Upper lobe of right lung (tissue), 1 donor: Measurements from ENCODE around the gene TBX10. TPM values are rescaled to one million over a fixed set of nuclear protein-coding genes. Genes with fewer than 3 reads are reported as not detected.

Experiments used
- ATAC-seq: fragments of 200-7000 bp; cut with Tn5 transposase; one replicate; pipeline ENCODE4 v1.9.1; 2020; ENCODE audit warnings: mild to moderate bottlenecking, moderate library complexity
- DNase-seq: peaks from one replicate; pipeline ENCODE4 v3.0.0-alpha.2; 2020
- H3K27ac ChIP-seq: fragments of 200-600 bp; one replicate; pipeline ENCODE4 v1.8.0; 2022
- H3K27me3 ChIP-seq: fragments of 200-600 bp; one replicate; pipeline ENCODE4 v1.8.0; 2022; ENCODE audit warnings: mild to moderate bottlenecking
- H3K36me3 ChIP-seq: fragments of 200-600 bp; one replicate; pipeline ENCODE4 v1.8.0; 2022
- H3K4me1 ChIP-seq: fragments of 200-600 bp; one replicate; pipeline ENCODE4 v1.8.0; 2022
- H3K4me3 ChIP-seq: fragments of 200-600 bp; one replicate; pipeline ENCODE4 v1.8.0; 2022; ENCODE audit warnings: mild to moderate bottlenecking
- H3K9me3 ChIP-seq: fragments of 200-600 bp; one replicate; pipeline ENCODE4 v1.8.0; 2022
- CTCF ChIP-seq: fragments of 200-600 bp; IDR thresholded peaks from one replicate; pipeline ENCODE4 v1.8.0; 2022; ENCODE audit warnings: antibody characterized with exemption
- intact Hi-C: fragments of 100-400 bp; cut with DNase I; formaldehyde crosslinking; loops from one replicate; pipeline ENCODE4 v1.11.0; 2022
- total RNA-seq: library from RNA; stranded (reverse); fragmentation: NEBNext Ultra II Directional; extraction: Animal tissue kit (Norgen Biotek cat#: 25700); gene quantifications from one replicate; pipeline ENCODE4 v1.2.1, GENCODE V29; 2021
- donor health status: DM: no; HTN: yes; CAD: no; lungs with severe emphysema.

Gene TBX10
- total RNA-seq, 1 donor from 2014 or later: not detected

DNA sequence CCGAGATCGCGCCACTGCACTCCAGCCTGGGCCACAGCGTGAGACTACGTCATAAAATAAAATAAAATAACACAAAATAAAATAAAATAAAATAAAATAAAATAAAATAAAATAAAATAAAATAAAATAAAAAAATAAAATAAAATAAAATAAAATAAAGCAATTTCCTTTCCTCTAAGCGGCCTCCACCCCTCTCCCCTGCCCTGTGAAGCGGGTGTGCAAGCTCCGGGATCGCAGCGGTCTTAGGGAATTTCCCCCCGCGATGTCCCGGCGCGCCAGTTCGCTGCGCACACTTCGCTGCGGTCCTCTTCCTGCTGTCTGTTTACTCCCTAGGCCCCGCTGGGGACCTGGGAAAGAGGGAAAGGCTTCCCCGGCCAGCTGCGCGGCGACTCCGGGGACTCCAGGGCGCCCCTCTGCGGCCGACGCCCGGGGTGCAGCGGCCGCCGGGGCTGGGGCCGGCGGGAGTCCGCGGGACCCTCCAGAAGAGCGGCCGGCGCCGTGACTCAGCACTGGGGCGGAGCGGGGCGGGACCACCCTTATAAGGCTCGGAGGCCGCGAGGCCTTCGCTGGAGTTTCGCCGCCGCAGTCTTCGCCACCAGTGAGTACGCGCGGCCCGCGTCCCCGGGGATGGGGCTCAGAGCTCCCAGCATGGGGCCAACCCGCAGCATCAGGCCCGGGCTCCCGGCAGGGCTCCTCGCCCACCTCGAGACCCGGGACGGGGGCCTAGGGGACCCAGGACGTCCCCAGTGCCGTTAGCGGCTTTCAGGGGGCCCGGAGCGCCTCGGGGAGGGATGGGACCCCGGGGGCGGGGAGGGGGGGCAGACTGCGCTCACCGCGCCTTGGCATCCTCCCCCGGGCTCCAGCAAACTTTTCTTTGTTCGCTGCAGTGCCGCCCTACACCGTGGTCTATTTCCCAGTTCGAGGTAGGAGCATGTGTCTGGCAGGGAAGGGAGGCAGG, 56.0 kb downstream of the TBX10 start, which contains the start of gene GSTP1:
Gene GSTP1, plus strand, starts transcription at position 566 of the 958 bp plus-strand sequence. Its CDS starts 32 bp downstream, at position 598.
- Histone ChIP-seq H3K27ac (peak within 1 kb of the TSS; percentile 99), H3K36me3 (peaks cover 17% of the 10 kb centered on the region), H3K27me3 (no peaks in the 10 kb centered on the region), H3K9me3 (no peaks in the 10 kb centered on the region), H3K4me3 (peak within 1 kb of the TSS; percentile 92), H3K4me1 (peaks cover 18% of the 10 kb centered on the region)
- intact Hi-C loops: no loop called here
- peak; percentile 91 for ATAC-seq
- peak; percentile 96 for DNase-seq
- TF ChIP-seq CTCF: peak; percentile 82

- no peak overlapping the region for H3K4me3 ChIP-seq
- peaks cover 14% of the 10 kb centered on the region for H3K36me3 ChIP-seq
- H3K27ac ChIP-seq: peak overlapping the region; percentile 99
- ATAC-seq: no peak
- H3K9me3 ChIP-seq: no peaks in the 10 kb centered on the region
- H3K27me3 ChIP-seq: no peaks in the 10 kb centered on the region
- no peak for DNase-seq
- peaks cover 18% of the 10 kb centered on the region for H3K4me1 ChIP-seq
- TF ChIP-seq CTCF: no peak
- intact Hi-C loops: no loop called here
These were observed 57.6 kb downstream of the TBX10 start for GRCh38 chr11:67582011-67582410.

GRCh38 chr11:67581469-67581868, 58.1 kb downstream of the TBX10 start:
- H3K4me1 ChIP-seq: peaks cover 18% of the 10 kb centered on the region
- H3K27ac ChIP-seq: peak overlapping the region; percentile 99
- ATAC-seq (no peak), DNase-seq (no peak)
- intact Hi-C loops: no loop called here
- no peak overlapping the region for H3K4me3 ChIP-seq
- no peaks in the 10 kb centered on the region for H3K27me3 ChIP-seq
- H3K9me3 ChIP-seq: no peaks in the 10 kb centered on the region
- peaks cover 10% of the 10 kb centered on the region for H3K36me3 ChIP-seq
- TF ChIP-seq CTCF: no peak

Other genes with a start within 250 kb of the TBX10 start
- 20.7 TPM for gene RAD9A, start 247.8 kb downstream of the TBX10 start, total RNA-seq
- 134 TPM for gene PPP1CA, start 237.9 kb downstream of the TBX10 start, total RNA-seq
- gene TBC1D10C, start 235.7 kb downstream of the TBX10 start, total RNA-seq: 26.8 TPM
- 2.7 TPM for gene CARNS1, start 224.1 kb downstream of the TBX10 start, total RNA-seq
- gene RPS6KB2, start 211.3 kb downstream of the TBX10 start, total RNA-seq: 40.0 TPM
- 17.7 TPM for gene PTPRCAP, start 202.1 kb downstream of the TBX10 start, total RNA-seq
- 132 TPM for gene CORO1B, start 196.3 kb downstream of the TBX10 start, total RNA-seq
- gene GPR152, start 187.0 kb downstream of the TBX10 start, total RNA-seq: not detected
- gene CABP4, start 184.4 kb downstream of the TBX10 start, total RNA-seq: 3.2 TPM
- gene TMEM134, start 170.5 kb downstream of the TBX10 start, total RNA-seq: 46.9 TPM
- 87.0 TPM for gene AIP, start 156.7 kb downstream of the TBX10 start, total RNA-seq
- 38.2 TPM for gene PITPNM1, start 134.4 kb downstream of the TBX10 start, total RNA-seq
- 84.2 TPM for gene CDK2AP2, start 131.6 kb downstream of the TBX10 start, total RNA-seq
- not detected for gene CABP2, start 116.3 kb downstream of the TBX10 start, total RNA-seq
- 751 TPM for gene GSTP1, start 56.0 kb downstream of the TBX10 start, total RNA-seq
- gene NDUFV1, start 32.8 kb downstream of the TBX10 start, total RNA-seq: 141 TPM
- gene NUDT8, start 9.8 kb downstream of the TBX10 start, total RNA-seq: 12.2 TPM
- 0.32 TPM for gene ACY3, start 11.0 kb upstream of the TBX10 start, total RNA-seq
- gene ALDH3B2, start 34.9 kb upstream of the TBX10 start, total RNA-seq: 1.3 TPM